ENCODE measurements around the gene TYW1B.
"Not testable (repeated sequence)": the region's sequence is repeated elsewhere in the genome, so short reads cannot be mapped to it uniquely, and the experiment has no call there.

- TF ChIP-seq CTCF (IDR thresholded peaks at IDR 0.05; ENCODE audit: low read depth, low read length, missing input control); JUND (IDR thresholded peaks at IDR 0.05); TAF1 (conservative IDR thresholded peaks at IDR 0.05); EGR1 (IDR thresholded peaks at IDR 0.05; ENCODE audit: low read depth in 2 of 2); ZBTB33 (IDR thresholded peaks at IDR 0.05); SP1 (IDR thresholded peaks at IDR 0.05); RXRA (IDR thresholded peaks at IDR 0.05); REST (IDR thresholded peaks at IDR 0.05); FOXA1 (IDR thresholded peaks at IDR 0.05); RAD21 (IDR thresholded peaks at IDR 0.05): not testable (repeated sequence)
Observed at GRCh38 chr7:72838315-72838714, 10.3 kb upstream of the TYW1B start.
